GM12891 (cell line): ENCODE results near the gene KCNMA1.

ENCODE experiments used
- POLR2A ChIP-seq: IDR thresholded peaks from 2 replicates; pipeline ENCODE4 v1.6.1; 2011; ENCODE audit warnings: low read depth, low read length, control low read depth
- POLR2AphosphoS5 ChIP-seq: IDR thresholded peaks from 2 replicates; pipeline ENCODE4 v1.6.1; 2011; ENCODE audit warnings: low read depth, low read length, control low read depth

DNA sequence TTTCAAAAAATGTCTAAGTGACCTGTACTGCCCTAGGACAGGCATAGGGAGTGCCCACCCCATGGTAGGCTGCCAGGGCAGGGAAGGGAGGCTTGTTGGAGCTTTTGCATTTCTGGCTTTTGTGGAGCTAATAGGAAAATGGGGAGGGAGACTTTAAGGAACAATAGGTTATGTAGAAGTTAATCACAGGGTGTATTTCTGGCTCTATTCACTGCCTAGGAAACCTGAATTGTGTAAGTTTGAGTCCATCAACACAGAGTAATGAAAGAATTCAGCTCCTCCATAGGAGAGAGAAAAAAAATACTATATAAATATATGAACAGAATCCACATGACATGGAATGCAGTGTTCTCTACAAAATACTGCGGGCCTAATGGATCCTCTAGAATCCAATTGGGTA, 661.5 kb downstream of the KCNMA1 start:
- no peak for TF ChIP-seq POLR2AphosphoS5
- TF ChIP-seq POLR2A = no peak
